ENCODE data around the gene CLN6.
"Not testable (repeated sequence)": the region's sequence is repeated elsewhere in the genome, so short reads cannot be mapped to it uniquely, and the experiment has no call there.

GRCh38 chr15:68213491-68213845 lies 16.1 kb downstream of the CLN6 start:
- TF ChIP-seq CTCF (conservative IDR thresholded peaks at IDR 0.05; ENCODE audit: low read length); EZH2phosphoT487 (IDR thresholded peaks at IDR 0.05; ENCODE audit: borderline replicate concordance, low read depth, low read length): not testable (repeated sequence)
